ENCODE measurements around the gene TCP11L1.
A peak's percentile ranks its signal among the peaks of the same experiment; 100 is the strongest.
"Not testable (repeated sequence)": the region's sequence is repeated elsewhere in the genome, so short reads cannot be mapped to it uniquely, and the experiment has no call there.

TCP11L1 gene

GRCh38 chr11:33067294-33067693 lies 27.9 kb downstream of the TCP11L1 start:
- peak; percentile 96 to 99 for DNase-seq

DNA sequence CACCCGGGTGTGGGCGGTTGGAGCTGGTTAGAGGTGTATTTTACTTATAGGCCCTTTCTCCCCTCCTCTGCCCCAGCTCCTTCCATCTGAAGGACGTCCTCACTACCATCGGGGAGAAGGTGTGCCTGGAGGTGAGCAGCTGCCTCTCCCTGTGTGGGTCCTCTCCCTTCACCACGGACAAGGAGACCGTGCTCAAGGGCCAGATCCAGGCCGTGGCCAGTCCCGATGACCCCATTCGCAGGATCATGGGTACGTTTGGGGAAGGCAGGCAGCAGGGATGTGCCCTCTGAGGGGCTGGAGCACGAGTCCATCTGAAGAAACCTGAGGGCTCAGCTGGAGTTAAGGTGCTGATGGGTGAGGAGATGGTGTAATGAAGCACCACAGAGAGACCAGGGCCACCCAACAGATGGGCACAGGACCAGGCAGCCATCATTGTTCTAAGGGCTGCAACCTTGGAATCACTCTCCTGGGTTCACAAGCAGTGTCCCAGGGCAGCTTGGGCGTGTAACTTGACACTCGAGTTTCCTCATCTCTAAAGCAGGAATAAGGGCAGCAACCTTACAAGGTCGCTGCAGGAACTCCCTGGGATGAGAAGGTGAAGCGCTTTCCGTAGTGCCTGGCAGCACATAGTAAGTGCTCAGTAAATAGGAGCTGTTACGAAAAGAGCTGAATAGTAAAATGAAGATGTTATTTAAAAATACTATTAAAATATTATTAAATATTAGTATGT lies 29.4 kb downstream of the TCP11L1 start:
- no peak for DNase-seq

GRCh38 chr11:33072465-33072864 lies 33.1 kb downstream of the TCP11L1 start:
- no peak for DNase-seq

DNA sequence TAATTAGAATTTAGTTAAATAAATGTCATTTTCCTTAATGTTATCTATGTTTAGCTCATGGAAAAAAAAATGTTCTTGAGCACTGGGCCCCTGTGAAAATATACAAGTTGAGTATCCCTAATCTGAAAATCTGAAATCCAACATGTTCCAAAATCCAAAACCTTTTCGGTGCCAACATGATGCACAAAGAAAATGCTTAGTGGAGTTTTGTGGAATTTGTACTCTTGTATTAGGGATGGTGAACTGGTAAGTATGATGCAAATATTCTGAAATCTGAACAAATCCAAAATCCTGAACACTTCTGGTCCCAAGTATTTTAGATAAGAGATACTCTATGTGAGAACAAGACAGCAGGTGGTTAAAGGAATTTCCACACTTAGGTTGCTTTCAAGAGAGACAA lies 44.5 kb downstream of the TCP11L1 start:
- no peak for DNase-seq

DNA sequence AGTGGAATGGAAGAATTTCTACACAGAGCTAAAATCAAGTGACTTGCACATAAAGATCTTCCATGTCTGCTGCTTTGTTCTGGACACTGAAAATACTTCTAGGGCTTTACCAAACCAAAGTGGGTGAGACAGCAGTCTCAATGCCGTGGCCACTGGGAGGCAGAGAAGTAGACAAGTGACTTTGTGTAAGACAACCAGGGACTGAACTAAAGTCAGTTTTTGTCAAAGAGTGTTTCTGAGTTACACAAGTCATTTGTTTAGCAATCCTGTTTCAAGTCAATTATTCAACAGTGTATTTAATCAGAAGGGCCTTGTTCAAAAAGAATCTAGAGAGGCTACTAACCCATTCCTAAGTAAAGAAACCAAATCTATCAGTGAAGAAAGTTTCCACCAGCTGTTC lies 46.6 kb downstream of the TCP11L1 start:
- no peak for DNase-seq

GRCh38 chr11:33089776-33090175 lies 50.4 kb downstream of the TCP11L1 start:
- no peak for DNase-seq

DNA sequence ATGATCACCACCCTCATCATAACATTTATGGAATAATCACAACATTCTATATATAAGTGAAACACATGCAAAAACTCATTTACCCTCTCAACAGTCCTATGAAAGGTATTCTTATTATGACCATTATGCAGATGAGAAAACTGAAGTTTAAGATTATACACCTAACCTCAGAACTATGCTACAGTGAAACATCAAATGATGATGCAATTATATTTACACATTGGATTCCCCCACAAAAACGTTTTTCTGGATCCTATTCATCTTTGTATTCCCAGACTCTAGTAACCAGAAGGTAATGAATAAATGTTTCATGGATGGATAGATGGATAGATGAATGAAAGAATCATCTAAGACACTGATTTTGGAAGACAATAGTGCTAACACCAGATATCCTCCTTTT lies 54.8 kb downstream of the TCP11L1 start:
- no peak for DNase-seq

DNA sequence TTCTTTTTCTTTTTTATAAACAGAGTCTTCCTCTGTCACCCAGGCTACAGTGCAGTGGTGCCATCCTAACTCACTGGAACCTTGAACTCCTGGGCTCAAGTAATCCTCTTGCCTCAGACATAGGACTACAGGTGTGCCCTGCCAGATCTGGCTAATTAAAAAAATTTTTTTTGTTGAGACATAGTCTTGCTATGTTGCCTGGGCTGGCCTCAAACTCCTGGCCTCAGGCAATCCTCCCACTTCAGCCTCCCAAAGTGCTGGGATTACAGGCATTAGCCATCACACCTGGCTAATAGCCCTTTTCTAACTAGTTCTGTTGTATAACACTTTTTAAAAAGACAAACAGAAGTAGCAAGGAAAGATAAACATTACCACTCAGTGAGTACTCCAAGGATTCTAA lies 64.5 kb downstream of the TCP11L1 start:
- no peak for DNase-seq

DNA sequence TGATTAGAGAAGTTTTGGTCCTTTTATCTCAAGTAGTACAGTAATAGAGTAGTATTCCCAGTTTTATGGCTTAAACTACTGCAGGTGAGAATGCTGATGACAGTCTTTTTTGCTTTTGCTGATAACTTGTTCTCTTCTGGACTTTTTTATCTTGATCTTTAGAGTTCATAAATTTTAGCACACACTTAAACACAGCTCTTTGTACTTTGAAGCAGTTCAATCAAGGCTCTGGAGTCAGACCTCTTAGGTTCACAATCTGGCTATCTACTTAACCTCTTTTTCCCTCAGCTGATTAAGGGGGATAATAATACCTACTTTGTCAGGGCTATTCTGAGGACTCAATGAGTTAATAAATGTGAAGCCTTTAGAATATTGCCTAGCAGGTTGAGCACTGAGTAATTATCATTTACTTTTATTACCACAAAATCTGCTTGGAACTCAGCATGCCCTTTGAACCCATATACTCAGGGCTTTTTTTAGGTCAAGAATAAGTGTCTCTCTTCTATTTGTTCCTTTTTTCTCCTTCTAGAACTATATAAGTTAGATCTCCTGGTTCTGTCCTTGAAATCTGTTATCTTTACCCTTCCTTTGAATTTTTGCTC lies 70.0 kb downstream of the TCP11L1 start:
- DNase-seq, result no peak

DNA sequence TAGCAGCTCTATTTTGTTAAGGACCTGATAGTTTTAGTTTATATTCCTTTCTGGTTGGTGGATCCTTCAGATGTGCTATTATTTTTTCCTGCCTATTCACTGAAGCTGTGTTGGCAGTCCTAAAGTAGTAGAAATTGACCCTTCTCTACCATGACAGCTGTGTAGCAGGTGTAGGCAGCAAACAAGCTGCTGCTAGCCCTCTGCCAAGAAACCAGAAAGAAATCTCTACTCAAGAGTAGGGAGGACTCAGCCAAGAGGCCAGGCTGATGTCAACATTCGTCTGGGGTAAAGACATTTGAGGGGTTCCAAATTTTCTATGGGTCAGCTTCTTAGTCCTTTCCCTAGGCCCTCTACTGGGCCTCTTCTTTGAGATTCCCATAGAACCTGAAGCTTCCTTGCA lies 70.7 kb downstream of the TCP11L1 start:
- no peak for DNase-seq

DNA sequence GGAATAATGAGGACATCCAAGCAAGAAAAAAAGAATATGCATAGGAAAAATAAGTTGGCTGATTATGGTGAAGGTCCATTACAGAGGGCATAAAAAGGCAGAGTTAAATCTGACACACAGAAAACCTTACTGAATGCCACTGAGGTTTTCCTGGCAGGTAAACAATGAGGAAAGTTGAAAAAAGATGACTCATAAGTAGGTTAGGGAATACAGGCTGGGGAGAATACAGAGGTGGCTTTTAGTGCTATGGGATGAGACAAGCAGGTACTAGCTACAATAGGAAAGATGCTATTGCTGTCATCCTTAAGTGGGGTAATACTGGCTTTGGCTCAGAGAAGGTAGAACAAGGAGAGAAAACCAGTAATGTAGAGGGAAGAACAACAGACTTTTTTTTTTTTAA lies 77.2 kb downstream of the TCP11L1 start:
- DNase-seq, result no peak

DNA sequence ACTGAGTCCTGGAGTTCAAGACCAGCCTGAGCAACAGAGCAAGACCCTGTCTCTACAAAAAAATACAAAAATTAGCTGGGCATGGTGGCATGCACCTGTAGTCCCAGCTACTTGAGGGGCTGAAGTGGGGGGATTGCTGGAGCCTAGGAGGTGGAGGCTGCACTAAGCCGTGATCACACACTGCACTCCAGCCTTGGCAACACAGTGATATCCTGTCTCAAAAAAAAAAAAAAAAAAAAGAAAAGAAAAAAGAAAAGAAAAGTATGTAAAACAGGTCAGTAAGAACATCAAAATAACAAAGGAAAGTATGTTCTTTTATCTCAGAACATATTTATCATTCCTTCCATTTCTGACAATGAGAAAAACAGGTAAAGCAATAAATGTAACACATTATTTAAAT lies 83.3 kb downstream of the TCP11L1 start:
- not testable (repeated sequence) for DNase-seq

Data from NCI-H526 (cell line).